Stimulated activated CD4-positive, alpha-beta T cell treated with anti-CD3 and anti-CD28 coated beads, Interleukin-2, amount 100 ng/mL, for 4 hours (primary cell): Measurements from ENCODE around the gene PPP1R37.
"Not testable (repeated sequence)": the region's sequence is repeated elsewhere in the genome, so short reads cannot be mapped to it uniquely, and the experiment has no call there.

Experiments
- DNase-seq: peaks from one replicate; pipeline ENCODE4 v3.0.0-alpha.2; 2020; ENCODE audit warnings: low read depth

The PPP1R37 gene

DNA sequence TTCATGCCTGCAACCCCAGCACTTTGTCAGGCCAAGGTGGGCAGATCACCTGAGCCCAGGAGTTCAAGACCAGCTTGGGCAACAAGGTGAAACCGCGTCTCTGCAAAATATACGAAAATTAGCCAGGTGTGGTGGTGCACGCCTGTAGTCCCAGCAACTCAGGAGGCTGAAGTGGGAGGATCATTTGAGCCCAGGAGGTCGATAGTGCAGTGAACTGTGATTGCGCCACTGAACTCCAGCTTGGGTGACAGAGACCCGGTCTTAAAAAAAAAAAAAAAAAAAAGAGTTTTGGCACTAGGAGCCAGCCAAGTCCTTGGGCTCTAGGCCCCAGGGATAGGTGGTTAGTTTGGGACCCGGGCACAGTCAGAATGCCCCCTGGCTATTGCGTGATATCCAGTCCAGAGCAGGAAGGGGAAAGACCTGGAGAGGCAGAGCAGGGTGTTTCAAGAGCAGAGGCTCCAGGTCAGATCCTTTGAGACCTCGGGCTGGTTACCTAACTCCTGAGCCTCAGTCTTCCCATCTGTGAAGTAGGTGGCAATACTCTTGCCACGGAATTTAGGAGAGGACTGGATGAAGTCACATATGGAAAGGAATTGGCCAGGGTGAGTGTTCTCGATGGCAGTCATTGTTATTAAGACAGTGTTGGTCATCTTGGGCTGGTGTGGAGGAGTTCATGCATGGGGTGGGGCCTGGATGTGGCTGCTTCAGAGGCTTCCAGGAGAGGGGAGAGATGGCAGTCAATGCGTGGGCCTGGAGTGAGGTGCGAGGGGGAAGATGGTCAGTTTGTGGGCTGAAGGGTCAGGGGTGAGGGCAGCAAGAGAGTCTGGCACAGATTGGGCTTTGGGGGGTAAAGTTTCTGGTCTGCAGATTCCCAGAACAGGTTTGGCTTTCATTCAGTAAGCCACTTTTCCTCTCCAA is 2.8 kb downstream of the PPP1R37 start:
- no peak for DNase-seq

DNA sequence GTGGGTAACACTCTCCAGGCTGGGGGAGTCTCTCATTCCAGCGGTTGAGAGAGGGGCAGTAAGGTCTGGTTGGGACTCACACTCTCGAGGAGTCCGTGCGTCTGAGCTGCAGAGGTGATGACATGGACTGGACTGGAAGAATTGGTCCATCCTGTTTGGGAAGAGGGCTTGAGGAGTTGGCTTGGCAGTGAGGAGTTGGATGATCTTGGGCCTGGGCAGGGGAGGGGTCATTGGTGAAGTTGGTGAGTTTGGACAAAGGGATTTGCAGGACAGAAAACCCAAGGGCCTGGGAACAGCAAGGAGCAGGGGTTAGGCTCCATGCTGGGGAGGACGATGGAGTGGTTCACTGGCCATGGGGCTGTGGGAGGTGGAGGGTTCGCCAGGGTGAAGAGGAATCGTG is 3.7 kb downstream of the PPP1R37 start:
- DNase-seq, result no peak

DNA sequence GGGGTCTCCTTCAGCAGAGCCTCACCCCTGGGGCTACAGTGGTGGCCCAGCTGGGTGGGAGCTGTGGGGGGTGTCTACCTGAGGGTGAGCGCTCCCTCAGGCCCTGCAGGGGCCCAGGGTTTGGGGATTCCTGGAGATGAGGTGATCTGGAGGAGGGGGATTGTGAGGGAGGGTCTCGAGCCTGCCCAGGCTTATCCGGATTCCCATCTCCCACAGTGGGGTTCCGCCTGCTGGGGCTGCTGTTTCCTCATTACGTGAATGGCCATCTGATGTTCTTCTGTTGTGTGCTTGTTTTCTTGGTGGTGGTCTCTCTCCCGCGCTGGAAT is 4.4 kb downstream of the PPP1R37 start:
- no peak for DNase-seq

DNA sequence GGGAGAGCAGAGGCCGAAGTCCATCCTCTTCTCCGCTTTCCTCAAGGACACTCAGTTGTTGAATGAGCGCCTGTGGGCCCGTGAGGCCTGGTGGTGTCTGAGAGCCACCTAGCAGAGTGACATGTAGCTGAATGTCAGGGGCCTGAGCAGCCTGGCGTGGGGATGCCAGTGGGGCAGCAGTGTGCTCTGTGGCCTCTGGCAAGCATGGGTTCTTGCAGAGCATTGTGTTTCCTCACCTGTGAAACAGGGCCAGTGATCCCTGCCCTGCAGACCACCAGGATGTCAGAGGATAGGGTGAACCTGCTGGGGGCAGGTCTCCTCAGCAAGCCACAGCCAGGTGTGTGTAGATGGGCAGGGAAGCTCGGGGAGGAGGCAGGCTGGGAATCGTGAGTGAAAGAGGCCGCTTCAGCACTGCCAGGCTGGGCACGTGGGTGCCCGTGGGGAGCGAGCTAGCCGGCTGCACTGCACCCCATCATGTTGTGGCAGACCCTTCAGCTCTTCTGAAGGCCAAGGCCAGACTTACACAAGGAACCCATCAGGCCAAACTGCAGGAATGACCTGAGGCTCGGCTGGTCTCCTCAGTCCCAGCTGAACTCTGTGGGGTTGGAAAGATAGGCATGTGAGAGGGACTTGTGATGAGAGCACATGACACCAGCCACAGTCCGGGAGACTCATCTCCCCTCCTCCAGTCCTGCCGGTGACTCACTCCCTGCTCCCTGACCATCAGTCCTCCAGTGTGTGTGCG is 5.0 kb downstream of the PPP1R37 start:
- DNase-seq, result no peak

DNA sequence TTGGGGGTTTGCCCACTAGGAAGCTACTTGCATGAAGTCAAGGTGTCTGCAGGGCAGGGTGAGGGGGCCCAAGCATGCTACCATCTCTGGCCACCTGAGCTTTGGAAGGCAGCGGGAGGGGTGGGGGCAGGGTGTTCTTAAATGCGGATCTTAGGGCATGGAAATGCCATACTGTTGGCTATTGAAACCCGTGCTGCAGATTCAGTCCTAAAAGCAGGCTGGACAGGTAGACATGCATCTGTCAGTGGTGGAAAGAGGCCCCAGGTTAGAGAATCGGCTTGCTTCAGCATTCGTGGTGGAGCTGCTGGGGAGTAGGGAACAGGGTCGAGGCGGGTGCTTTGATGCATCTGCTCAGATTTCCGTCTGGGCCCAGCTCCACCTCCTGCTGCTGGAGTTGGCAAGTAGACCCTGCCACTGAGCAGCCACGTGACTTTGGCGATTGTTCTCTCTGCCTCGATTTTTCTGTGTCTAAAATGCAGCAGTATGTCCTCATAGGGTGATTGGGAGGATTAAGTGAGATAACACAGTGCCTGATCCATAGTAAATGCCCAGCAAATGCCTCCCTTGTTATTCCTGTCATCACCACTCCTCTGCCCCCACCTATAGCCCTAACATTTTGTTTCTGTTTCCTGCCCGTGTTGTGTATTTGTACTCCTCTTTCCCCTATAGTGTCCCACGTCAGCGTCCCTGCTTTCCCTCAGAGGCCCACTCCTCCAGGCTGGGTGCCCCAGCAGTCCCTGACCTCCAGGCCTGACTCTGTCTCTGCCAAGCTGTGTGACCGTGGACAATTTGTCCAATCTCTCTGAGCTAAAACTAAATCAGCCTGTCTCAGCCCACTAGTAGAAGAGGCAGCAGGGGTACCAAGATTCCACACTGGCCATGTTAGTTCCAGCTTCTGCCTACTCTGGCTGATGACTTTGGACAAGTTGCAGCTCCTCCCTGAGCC is 5.8 kb downstream of the PPP1R37 start:
- no peak for DNase-seq

DNA sequence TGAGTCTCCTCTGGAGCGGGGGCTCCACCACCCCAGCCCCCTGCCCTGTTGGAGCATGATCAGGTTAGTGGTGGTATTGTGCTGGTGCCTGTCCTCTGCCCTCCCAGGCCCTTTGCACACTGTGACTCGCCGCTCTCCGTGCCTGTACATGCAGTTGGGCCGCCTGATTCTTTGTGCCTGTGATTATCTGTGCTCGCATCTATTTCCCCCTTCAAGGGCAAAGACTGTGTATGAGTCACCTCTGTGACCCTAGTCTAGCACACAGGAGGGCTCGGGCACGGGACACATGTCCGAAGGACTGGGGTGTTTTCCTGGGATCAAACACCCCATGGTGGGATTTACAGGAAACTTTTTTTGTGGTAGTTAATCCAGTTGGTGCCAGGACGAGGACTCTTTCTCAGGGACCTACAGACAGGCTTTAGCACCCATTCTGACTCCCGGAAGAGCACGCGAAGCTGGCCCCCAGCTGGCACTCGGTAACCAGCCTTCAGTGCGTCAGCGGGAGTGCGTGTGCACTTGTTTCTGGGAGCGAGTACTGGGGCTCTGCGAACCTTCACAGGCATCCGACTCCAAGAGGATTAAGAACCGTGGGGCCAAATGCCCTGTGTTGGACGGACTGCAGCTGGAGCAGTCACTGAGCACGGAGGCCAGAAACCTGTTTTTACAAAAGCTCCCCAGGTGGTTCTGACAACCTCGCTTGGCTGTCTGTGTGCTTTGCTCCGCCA is 6.7 kb downstream of the PPP1R37 start:
- DNase-seq, result no peak

DNA sequence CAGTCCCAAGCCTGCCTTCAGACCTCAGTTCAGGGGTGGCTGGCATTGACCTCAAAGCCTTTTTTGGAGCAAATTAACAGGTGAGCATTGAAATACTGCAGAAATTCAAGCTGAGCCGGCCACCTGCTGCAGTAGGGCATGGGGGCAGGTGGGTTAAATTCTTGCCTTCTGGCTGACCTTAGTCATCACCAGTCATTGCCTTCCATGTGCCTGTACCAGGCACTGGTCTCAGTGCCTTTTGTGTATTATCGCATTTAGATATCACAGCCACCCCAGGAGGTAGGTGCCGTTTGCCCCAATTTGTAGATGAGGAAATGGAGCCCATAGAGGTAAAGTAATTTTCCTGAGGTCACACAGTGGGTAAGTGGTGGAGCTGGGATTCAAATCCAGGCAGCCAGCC is 7.2 kb downstream of the PPP1R37 start:
- DNase-seq, result no peak

DNA sequence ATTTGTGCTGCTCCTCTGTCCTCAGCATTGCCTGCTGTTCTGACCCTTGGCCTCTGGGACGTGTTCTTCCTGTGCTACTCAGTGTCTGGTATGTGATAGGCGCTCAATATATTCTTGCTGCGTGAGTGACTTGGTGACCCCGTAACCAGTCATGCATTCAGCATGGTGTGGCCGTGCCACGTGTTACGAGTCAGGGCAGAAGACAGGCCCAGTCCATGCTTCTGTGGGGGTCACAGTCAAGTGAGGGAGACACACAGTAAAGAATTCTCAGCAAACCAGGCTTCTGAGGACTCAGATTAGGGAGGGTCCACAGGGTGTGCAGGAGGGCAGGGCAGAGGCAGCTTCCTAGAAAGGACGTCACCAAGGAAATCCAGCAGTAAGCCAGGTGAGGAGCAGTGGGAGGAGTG is 7.9 kb downstream of the PPP1R37 start:
- no peak for DNase-seq

DNA sequence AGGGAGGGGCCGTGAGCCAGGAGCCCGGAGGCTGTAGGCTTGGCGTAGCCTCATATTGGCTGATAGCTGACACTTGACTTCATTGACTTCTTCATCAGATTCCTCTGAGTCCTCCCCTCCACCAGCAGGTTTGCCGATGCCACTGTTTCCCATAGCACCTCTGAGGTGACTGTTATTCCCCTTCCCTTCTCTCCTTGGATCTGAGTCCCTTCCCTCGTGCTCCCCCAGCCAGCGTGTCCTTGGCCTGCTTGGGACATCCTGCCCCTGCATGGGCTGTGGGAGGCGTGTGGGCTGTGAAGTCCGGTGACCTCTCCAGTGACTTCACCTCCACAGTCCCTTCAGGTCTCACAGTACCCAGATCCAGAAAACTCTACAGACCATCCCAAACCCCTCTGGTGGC is 8.8 kb downstream of the PPP1R37 start:
- no peak for DNase-seq

DNA sequence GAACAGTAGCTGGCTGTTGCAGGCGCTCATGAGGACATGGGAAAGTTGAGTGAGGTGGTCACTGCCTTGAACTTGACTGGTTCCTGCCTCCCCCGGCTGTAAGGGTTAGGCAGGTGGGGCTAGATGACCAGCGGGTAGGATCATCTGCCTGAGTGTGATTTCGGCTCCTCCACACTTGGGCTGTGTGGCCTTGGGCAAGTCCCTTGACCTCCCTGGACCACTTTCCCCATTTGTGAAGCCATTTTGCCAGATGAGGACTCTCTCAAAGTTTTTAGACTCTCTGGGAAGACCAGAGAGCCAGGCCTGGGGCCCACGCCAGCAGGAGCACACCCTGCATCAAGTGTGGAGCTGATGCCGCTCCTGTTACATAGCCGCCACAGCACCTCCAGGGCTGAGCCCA is 9.5 kb downstream of the PPP1R37 start:
- DNase-seq, result no peak

DNA sequence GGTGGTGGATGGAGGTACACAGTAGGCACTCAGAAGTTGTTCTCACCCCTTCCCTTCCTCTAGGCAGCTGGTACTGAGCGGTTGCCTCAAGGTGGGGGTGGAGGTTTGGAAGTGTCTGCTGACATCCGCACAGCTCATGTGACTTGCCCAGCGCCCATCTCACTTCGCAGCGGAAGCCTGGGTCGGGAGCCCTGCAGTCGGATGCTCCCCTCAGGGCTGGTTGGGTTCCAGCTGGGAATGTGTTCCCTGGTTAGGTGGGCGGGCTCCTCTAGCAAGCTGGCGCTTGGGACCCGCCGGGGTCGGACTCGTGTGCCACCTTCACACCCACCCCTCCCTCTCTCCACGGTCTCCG is 10.2 kb downstream of the PPP1R37 start:
- no peak for DNase-seq

DNA sequence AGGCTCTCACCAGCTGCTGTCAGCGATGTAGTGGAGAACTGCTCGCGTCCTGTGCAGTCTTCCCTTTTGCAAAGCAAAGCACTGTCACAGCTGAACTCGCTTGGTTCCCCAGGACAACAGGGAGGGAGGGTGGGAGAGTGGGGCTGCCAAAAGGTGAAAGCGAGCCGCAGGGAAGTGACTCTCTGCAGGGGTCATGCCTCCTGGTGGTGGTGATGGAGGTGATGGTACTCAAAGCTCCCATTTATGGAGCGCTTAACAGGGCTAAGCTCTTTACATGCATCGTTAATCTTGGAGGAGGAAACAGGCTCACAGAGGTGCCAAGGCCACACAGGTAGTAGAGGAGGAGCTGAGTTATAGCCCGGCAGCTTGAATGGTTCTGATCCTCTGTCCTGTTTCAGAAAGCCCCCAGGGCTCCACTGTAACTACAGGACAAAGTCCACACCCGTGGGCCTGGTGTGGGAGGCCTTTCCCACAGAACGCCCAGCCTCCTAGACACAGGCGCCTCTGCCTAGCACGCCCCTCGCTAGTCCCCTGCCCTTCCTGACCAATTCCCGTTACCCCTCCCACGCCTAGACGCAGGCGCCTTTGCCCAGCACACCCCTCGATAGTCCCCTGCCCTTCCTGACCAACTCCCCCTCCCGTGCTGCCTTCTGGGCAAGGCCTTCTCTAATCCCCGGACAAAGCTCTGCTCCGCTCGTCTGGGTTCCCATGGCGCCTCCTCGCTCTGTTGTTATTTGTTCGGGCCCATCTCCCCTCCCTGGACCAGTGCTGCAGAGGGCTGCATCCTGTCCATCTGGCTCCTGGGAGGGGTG is 10.7 kb downstream of the PPP1R37 start:
- DNase-seq, result no peak

DNA sequence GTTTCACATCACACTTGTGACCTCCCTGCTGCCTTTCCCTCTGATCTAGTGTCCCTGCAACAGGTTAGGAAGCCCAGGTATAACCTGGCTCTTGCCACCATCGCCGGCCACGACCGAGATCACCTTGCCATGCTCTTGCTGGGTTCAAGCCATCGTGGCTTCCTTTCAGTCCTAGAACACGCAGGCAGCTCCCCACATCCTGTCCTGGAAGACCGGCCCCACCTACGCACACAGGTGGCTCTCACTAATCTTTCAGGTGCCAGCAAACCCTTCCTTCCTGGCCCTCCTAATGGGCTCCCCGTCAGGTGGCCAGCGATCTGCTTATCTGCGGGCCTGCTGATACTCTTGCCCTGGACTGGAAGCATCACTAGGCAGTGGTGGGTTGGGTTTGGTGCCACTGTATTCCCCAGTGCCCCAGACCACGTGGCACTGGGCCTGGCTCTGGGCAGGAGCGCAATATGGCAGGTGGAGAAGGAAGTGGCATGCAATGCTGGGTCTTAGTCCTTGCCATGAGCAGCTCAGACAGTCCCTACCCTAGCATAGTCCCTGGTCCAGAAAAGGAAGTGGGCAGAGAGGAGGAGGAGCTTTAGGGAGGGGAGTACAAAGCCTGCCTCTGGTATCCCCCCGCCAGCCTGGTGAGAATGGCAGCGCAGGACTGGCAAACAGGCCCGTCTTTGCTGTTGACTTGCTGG is 11.8 kb downstream of the PPP1R37 start:
- DNase-seq, result no peak

DNA sequence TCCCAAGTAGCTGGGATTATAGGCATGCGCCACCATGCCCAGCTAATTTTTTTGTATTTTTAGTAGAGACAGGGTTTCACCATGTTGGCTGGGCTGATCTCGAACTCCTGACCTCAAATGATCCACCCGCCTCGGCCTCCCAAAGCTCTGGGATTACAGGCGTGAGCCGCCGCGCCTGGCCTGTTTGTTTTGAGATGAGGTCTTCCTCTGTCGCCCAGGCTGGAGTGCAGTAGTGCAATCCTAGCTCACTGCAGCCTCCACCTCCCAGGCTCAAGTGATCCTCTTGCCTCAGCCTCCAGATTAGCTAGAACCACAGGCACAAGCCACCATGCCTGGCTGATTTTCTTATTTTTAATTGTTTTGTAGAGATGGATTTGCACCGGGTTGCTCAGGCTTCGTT is 13.4 kb downstream of the PPP1R37 start:
- DNase-seq, result not testable (repeated sequence)

DNA sequence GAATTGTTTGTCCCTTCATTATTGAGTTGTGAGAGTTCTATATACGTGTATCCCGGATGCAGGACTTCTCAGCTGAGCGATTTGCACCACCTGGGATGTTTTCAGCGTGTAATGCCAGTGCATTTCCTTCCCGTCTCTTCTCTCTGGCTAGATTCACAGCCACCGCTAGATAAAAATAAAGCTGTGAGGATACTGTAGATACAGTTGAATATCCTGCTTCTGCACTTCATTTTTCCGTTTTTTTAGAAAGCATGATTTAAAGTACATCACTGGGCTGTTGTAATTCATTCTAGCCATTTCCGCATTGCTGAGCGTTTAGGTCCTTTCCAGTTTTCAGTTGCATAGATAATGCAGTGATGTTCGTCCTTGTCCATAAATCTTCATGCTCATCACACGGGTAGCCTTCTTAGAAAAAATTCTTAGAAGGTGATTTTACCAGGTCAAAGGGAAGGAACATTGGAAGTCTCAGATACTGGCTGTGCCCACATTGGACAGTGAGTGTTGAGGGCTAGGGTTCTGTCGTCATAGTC is 14.7 kb downstream of the PPP1R37 start:
- no peak for DNase-seq

DNA sequence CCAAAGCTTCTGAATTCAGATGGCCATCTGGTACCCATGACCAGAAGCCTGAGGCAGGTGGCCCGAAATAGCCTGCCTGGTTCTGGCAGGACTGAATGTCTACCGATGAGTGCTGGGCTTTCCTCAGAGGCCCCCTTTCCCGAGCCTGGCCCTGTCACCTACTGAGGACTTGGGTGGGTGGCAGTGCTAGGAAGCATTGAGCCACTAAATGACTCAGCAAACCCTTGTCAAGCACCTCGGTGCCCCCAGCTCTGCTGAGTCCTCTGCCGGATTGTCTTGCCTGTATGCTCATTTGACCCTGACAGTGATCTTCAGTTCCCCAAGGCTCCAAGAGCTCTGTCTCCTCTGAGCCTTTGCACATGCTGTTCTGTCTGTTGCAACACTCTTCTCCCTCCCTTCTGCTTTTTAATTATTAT is 17.9 kb downstream of the PPP1R37 start:
- no peak for DNase-seq

DNA sequence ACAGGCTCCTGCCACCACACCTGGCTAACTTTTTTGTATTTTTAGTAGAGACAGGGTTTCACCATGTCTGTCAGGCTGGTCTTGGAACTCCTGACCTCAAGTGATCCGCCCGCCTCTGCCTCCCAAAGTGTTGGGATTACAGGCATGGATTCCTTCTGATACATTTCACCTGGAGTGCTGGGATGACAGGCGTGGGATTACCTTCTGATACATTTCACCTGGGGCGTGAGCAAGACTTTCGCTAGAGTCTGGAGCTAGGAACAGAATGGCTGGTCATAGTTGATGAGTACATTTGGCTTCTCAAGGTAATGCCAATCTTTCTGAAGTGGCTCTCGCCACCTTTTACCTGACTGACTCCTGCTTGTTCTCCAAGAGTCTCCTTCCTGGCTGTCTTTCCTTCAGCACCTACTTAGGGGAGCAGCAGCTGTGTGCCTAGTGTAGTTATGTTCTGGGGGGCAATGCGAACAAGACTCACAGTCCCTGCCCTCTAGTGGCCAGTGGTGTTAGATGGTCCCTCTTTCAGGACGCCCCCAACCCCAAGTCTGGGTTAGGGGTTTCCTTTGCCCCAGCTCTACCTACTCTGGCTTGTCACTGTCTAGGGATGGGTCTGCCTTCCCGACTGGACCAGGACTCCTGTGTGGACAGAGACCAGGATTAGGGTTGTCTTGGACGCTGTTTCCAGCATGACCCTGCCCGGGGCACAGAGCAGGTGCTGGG is 19.3 kb downstream of the PPP1R37 start:
- DNase-seq, result no peak

DNA sequence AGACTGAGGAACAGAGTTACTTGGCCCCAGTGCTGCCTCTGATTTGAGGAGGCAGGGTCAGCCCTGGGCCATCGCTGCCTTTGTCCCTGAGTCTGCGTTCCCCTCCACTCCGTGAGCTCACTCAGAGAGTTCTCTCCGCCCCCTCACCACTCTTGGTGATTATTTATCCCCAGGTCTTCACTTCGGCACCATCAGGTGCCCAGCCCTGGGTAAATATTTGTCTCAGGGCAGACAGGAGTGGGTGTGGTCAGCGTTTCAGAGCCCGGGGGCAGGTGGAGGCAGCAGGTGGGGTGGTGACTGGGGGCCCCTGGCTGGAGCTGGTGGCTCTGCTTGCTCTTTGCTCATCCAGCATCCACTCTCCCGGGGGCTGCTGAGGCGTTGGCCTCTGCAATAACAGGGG is 20.6 kb downstream of the PPP1R37 start:
- no peak for DNase-seq

DNA sequence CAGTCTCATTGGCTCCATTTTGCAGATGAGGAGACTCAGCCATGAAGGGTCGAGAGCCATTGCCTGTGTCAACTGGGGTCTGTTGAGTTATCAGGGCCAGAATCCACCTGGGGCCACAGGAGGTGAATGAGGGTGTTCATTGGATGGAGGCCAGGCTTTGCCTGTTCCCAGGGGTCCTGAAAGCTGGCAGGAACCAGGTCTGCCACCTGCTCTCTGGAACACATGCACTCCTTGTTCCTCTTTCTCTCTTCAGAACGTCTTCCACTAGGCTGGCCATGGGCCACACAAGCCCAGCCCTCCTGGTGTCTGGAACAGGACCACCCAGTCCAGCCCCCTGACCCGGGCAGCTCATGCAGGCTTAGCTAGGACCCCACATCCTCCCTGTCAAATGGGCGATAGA is 21.1 kb downstream of the PPP1R37 start:
- DNase-seq, result no peak
